GM12878 (cell line): Measurements from ENCODE around the gene FAM221A. TPM values are rescaled to one million over a fixed set of nuclear protein-coding genes. Genes with fewer than 3 reads are reported as not detected.

Experiments used
- ATAC-seq: fragments of 200-7000 bp; cut with Tn5 transposase; 3 replicates; pipeline ENCODE4 v1.9.1; 2020; ENCODE audit warnings: mild to moderate bottlenecking, moderate library complexity
- BruUV-seq: library from RNA; stranded (reverse); fragments of 400-500 nt; replicated peaks from 2 replicates; lab custom pipeline; 2021; lab: Mats Ljungman, UMichigan
- CTCF ChIA-PET: fragments of 300-600 bp; sonication (Branson Sonifier 250); formaldehyde crosslinking; extraction: SDS; loops from one replicate; lab custom pipeline; 2021; ENCODE audit warnings: inconsistent platforms; lab: Yijun Ruan, JAX
- POLR2A ChIA-PET: fragments of 350-600 bp; formaldehyde crosslinking; extraction: SDS; loops from one replicate; lab custom pipeline; 2021; ENCODE audit warnings: inconsistent platforms; lab: Charles Lee
- RAD21 ChIA-PET: fragments of 300-600 bp; sonication (Branson Sonifier 250); formaldehyde crosslinking; loops from one replicate; lab custom pipeline; 2023; ENCODE audit warnings: antibody characterized with exemption; ENCODE audit not compliant: unreplicated experiment; lab: Charles Lee
- SMC1A ChIA-PET: fragments of 300-600 bp; sonication (Branson Sonifier 250); formaldehyde crosslinking; loops from one replicate; lab custom pipeline; 2023; ENCODE audit not compliant: unreplicated experiment, uncharacterized antibody; lab: Charles Lee
- DNase-seq: peaks from one replicate; pipeline ENCODE4 v3.0.0-alpha.2; 2011; ENCODE audit warnings: low read depth, low spot score
- FAIRE-seq: peaks from 3 replicates; lab custom pipeline; 2011; peaks lifted over from hg19 to GRCh38; lab: Jason Lieb, UNC
- H2AFZ ChIP-seq: 2 replicates; pipeline ENCODE4 v1.6.0; 2011; ENCODE audit warnings: low read depth, low read length, control low read depth; ENCODE audit not compliant: control insufficient read depth
- H3K27ac ChIP-seq: 2 replicates; pipeline ENCODE4 v1.5.1; 2011; ENCODE audit warnings: control low read depth; ENCODE audit not compliant: control insufficient read depth, insufficient read depth
- H3K27me3 ChIP-seq, 2 experiments: replicated peaks in 1 of 2; 2 replicates each; pipeline versions ENCODE4 v1.6.0 to v1.6.1; 2011; ENCODE audit warnings: low read length in 1 of 2; ENCODE audit not compliant: control insufficient read depth in 2 of 2, insufficient read depth in 2 of 2
- H3K36me3 ChIP-seq, 2 experiments: 2 replicates each; pipeline ENCODE4 v1.5.1; 2011; ENCODE audit warnings: low read length in 1 of 2; ENCODE audit not compliant: control insufficient read depth in 2 of 2, insufficient read depth in 2 of 2
- H3K4me1 ChIP-seq: 2 replicates; pipeline ENCODE4 v1.6.1; 2011; ENCODE audit warnings: mild to moderate bottlenecking, low read length, moderate library complexity, mixed read lengths; ENCODE audit not compliant: control insufficient read depth, insufficient read depth
- H3K4me2 ChIP-seq: 2 replicates; pipeline ENCODE4 v1.6.0; 2011; ENCODE audit warnings: control low read depth; ENCODE audit not compliant: control insufficient read depth, insufficient read depth
- H3K4me3 ChIP-seq: fragments of 200-600 bp; sonication (generic); 2 replicates; pipeline ENCODE4 v1.5.1; 2016
- H3K79me2 ChIP-seq: 2 replicates; pipeline ENCODE4 v1.6.0; 2011; ENCODE audit warnings: low read length; ENCODE audit not compliant: control insufficient read depth, insufficient read depth
- H3K9ac ChIP-seq: 2 replicates; pipeline ENCODE4 v1.8.0; 2011; ENCODE audit warnings: low read length, control low read depth, mixed read lengths; ENCODE audit not compliant: control insufficient read depth, insufficient read depth
- H3K9me3 ChIP-seq: replicated peaks from 3 replicates; pipeline ENCODE4 v1.5.1; 2011; ENCODE audit warnings: mild to moderate bottlenecking, low read length; ENCODE audit not compliant: control insufficient read depth, insufficient read depth
- H4K20me1 ChIP-seq: 2 replicates; pipeline ENCODE4 v1.6.0; 2011; ENCODE audit not compliant: control insufficient read depth, insufficient read depth
- ATF7 ChIP-seq: fragments of 450-650 bp; IDR thresholded peaks from 2 replicates; pipeline ENCODE4 v1.6.1; 2016; ENCODE audit warnings: low read depth, mild to moderate bottlenecking
- BHLHE40 ChIP-seq, 2 experiments: fragments of 450-650 bp in 1 of 2; IDR thresholded peaks; 2 replicates each; pipeline ENCODE4 v1.6.1; 2011 to 2017; ENCODE audit warnings: low read depth in 2 of 2, borderline replicate concordance in 1 of 2, improper control_type of control experiment in 1 of 2, low read length in 1 of 2, mild to moderate bottlenecking in 1 of 2
- BMI1 ChIP-seq: fragments of 450-650 bp; IDR thresholded peaks from 2 replicates; pipeline ENCODE4 v1.6.1; 2016; ENCODE audit warnings: mild to moderate bottlenecking, moderate library complexity, borderline replicate concordance
- CBX5 ChIP-seq: sonication (generic); IDR thresholded peaks from 2 replicates; pipeline ENCODE4 v1.6.1; 2016; ENCODE audit warnings: low read depth, moderate library complexity, mild to moderate bottlenecking, inconsistent platforms
- CREB1 ChIP-seq: IDR thresholded peaks from 2 replicates; pipeline ENCODE4 v1.6.1; 2012; ENCODE audit warnings: low read depth, mild to moderate bottlenecking, inconsistent platforms
- E2F4 ChIP-seq: IDR thresholded peaks from 2 replicates; pipeline ENCODE4 v1.6.1; 2012; ENCODE audit warnings: low read depth, low read length, improper control_type of control experiment
- FOXM1 ChIP-seq: IDR thresholded peaks from 2 replicates; pipeline ENCODE4 v1.6.1; 2012; ENCODE audit warnings: low read depth, mild to moderate bottlenecking, inconsistent platforms, low read length, moderate library complexity
- HCFC1 ChIP-seq: fragments of 150-350 bp; IDR thresholded peaks from 2 replicates; pipeline ENCODE4 v1.6.1; 2014; ENCODE audit warnings: low read length
- MAX ChIP-seq: IDR thresholded peaks from 2 replicates; pipeline ENCODE4 v1.6.1; 2012; ENCODE audit warnings: low read depth, low read length, improper control_type of control experiment
- PML ChIP-seq: IDR thresholded peaks from 2 replicates; pipeline ENCODE4 v1.6.1; 2012; ENCODE audit warnings: low read length, inconsistent platforms
- RBBP5 ChIP-seq: fragments of 200-600 bp; sonication (generic); conservative IDR thresholded peaks from 2 replicates; pipeline ENCODE4 v1.6.1; 2016
- SUPT20H ChIP-seq: IDR thresholded peaks from 2 replicates; pipeline ENCODE4 v1.6.1; 2011; ENCODE audit warnings: low read depth, mild to moderate bottlenecking, low read length, moderate library complexity, borderline replicate concordance; ENCODE audit not compliant: control insufficient read depth
- ZNF592 ChIP-seq: fragments of 450-650 bp; IDR thresholded peaks from 2 replicates; pipeline ENCODE4 v1.6.1; 2017; ENCODE audit warnings: mild to moderate bottlenecking, moderate library complexity
- WGBS: methylation state at CpG from one replicate; pipeline ENCODE4 v1.1.6; 2016; ENCODE audit warnings: low lambda C conversion rate; ENCODE audit not compliant: insufficient replicate concordance, insufficient coverage; ENCODE audit errors: missing lambda C conversion rate; 5-methylcytosine and 5-hydroxymethylcytosine counted together
- in situ Hi-C: fragments of 300-500 bp; cut with MboI; formaldehyde crosslinking; loops from 9 replicates; pipeline ENCODE4 v1.14.3; 2018; ENCODE audit warnings: mixed read lengths
- intact Hi-C: fragments of 100-400 bp; cut with micrococcal nuclease; formaldehyde crosslinking; loops from one replicate; pipeline ENCODE4 v1.14.2; 2022; ENCODE audit not compliant: unreplicated experiment
- polyA plus RNA-seq, 11 experiments: library from polyadenylated mRNA; depleted of rRNA in 4 of 11; unstranded in 6 of 11; stranded (reverse) in 5 of 11; fragments of >200 nt; fragmentation: Nextera tagmentation in 4 of 11; fragmentation: Illumina TruSeq in 1 of 11; extraction: Ambion mirVana in 4 of 11; extraction: Trizol in 1 of 11; gene quantifications; 1 replicate in 1 of 11; 2 replicates in 10 of 11; pipeline versions ENCODE4 v1.2.1 to v1.2.3, GENCODE V29; 2011 to 2016; ENCODE audit warnings: inconsistent platforms in 2 of 11, missing spikeins in 2 of 11, low read depth in 1 of 11
- total RNA-seq, 4 experiments: library from RNA; depleted of rRNA in 3 of 4; stranded (reverse); fragments of >200 nt in 3 of 4; fragmentation: Illumina TruSeq in 1 of 4; extraction: Trizol in 1 of 4; gene quantifications; 2 replicates each; pipeline versions ENCODE4 v1.2.1 to v1.2.3, GENCODE V29; 2013 to 2021
- TF ChIP-seq, protein P1 (sequence below): fragments of 450-650 bp; formaldehyde crosslinking; IDR thresholded peaks from 2 replicates; pipeline ENCODE4 v1.5.0; 2022; ENCODE audit warnings: mild to moderate bottlenecking, missing genetic modification characterization

Gene FAM221A
- total and polyA plus RNA-seq, 10 of the 15 experiments (the other 5 are each of a cell fraction or from before 2014, with no cell fraction given) = 6.3 to 16.7 (median 9.7) TPM

- TF ChIP-seq HCFC1 = no peak
Measured at GRCh38 chr7:23714150-23714464, 34.1 kb downstream of the FAM221A start (continued).

GRCh38 chr7:23714579-23714978 lies 34.6 kb downstream of the FAM221A start:
- no TSS peak for BruUV-seq
- Histone ChIP-seq H3K36me3 (no peaks in the 10 kb centered on the region), H3K9me3 (no peaks in the 10 kb centered on the region), H3K27me3 (no peaks in the 10 kb centered on the region), H3K79me2 (no peaks in the 10 kb centered on the region), H2AFZ (no peak overlapping the region), H4K20me1 (no peaks in the 10 kb centered on the region), H3K27ac (no peak overlapping the region), H3K4me3 (no peak overlapping the region), H3K4me2 (no peak overlapping the region), H3K9ac (no peak overlapping the region), H3K4me1 (no peaks in the 10 kb centered on the region)
- FAIRE-seq = no peak
- DNase-seq = no peak
- ATAC-seq = no peak
- in situ Hi-C loops = no loop called here
- ChIA-PET SMC1A (interaction anchor here (1.5 to 8.1 kb wide), 7 partner anchors 9 to 168 kb away, joined by 5 to 170 read pairs (median 7); no protein-coding TSS in a partner anchor), POLR2A (no interaction called here), RAD21 (interaction anchor here (2.0 to 7.4 kb wide), 4 partner anchors 17 to 442 kb away, joined by 6 to 129 read pairs (median 13); no protein-coding TSS in a partner anchor), CTCF (interaction anchor here (0.6 to 13.5 kb wide), 7 partner anchors 17 to 627 kb away, joined by 3 to 264 read pairs (median 6); no protein-coding TSS in a partner anchor)
- intact Hi-C loops = loop anchor here (5.0 kb wide), 1 partner anchor 442 kb away; no protein-coding TSS in a partner anchor
- WGBS = 48% methylated on average over 1 of the region's 1 CpG
- no peak for TF ChIP-seq RBBP5
- no peak for TF ChIP-seq ATF7
- no peak for TF ChIP-seq BMI1
- no peak for TF ChIP-seq PML
- no peak for TF ChIP-seq E2F4
- TF ChIP-seq ZNF592 = no peak
- no peak for TF ChIP-seq SUPT20H
- TF ChIP-seq CBX5 = no peak
- TF ChIP-seq FOXM1 = no peak
- TF ChIP-seq BHLHE40 (IDR thresholded peaks at IDR 0.05; ENCODE audit: borderline replicate concordance in 1 of 2, low read depth in 2 of 2, low read length in 1 of 2) = no peak
- no peak for TF ChIP-seq MAX
- TF ChIP-seq CREB1 = no peak
- TF ChIP-seq, protein P1, sequence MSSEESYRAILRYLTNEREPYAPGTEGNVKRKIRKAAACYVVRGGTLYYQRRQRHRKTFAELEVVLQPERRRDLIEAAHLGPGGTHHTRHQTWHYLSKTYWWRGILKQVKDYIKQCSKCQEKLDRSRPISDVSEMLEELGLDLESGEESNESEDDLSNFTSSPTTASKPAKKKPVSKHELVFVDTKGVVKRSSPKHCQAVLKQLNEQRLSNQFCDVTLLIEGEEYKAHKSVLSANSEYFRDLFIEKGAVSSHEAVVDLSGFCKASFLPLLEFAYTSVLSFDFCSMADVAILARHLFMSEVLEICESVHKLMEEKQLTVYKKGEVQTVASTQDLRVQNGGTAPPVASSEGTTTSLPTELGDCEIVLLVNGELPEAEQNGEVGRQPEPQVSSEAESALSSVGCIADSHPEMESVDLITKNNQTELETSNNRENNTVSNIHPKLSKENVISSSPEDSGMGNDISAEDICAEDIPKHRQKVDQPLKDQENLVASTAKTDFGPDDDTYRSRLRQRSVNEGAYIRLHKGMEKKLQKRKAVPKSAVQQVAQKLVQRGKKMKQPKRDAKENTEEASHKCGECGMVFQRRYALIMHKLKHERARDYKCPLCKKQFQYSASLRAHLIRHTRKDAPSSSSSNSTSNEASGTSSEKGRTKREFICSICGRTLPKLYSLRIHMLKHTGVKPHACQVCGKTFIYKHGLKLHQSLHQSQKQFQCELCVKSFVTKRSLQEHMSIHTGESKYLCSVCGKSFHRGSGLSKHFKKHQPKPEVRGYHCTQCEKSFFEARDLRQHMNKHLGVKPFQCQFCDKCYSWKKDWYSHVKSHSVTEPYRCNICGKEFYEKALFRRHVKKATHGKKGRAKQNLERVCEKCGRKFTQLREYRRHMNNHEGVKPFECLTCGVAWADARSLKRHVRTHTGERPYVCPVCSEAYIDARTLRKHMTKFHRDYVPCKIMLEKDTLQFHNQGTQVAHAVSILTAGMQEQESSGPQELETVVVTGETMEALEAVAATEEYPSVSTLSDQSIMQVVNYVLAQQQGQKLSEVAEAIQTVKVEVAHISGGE (CRISPR knock-in tag) = no peak
